DMS79 treated with DMSO at 0.1 percent for 48 hours (cell line): ENCODE data around the gene TENT5A.
"Not testable (repeated sequence)": the region's sequence is repeated elsewhere in the genome, so short reads cannot be mapped to it uniquely, and the experiment has no call there.

ENCODE experiments used
- DNase-seq: peaks from one replicate; lab custom pipeline; 2025; lab: John Stamatoyannopoulos, UW

The TENT5A gene

GRCh38 chr6:81752084-81752920 is at the start of gene TENT5A:
Gene TENT5A, minus strand, starts transcription at chr6:81752681. Its CDS starts 540 bp downstream, at chr6:81752141.
- DNase-seq, result peak; percentile 69

- DNase-seq, result no peak
Observed at GRCh38 chr6:81801489-81801888, 49.0 kb upstream of the TENT5A start.

- DNase-seq, result no peak
Observed at GRCh38 chr6:81800666-81801065, 48.2 kb upstream of the TENT5A start.

GRCh38 chr6:81799323-81799722 is 46.8 kb upstream of the TENT5A start:
- DNase-seq, result no peak

- no peak for DNase-seq
Observed at GRCh38 chr6:81797591-81797990, 45.1 kb upstream of the TENT5A start.

DNA sequence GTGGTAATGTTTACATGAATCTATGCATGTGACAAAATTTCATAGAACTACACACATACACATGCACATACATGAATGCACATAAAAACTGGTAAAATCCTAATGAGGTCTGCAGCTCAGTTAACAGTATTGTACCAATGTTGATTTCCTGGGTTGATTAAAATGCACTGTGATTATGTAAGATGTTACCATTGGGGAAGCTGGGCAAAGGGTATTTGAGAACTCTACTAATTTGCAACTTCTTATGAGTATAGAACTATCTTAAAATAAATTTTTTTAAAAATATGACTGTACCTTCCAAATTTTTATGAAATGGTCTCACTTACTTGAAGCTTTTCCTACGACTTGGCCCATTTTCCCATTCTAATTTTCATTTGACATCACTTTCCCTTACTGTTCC is 43.4 kb upstream of the TENT5A start:
- DNase-seq, result no peak

DNA sequence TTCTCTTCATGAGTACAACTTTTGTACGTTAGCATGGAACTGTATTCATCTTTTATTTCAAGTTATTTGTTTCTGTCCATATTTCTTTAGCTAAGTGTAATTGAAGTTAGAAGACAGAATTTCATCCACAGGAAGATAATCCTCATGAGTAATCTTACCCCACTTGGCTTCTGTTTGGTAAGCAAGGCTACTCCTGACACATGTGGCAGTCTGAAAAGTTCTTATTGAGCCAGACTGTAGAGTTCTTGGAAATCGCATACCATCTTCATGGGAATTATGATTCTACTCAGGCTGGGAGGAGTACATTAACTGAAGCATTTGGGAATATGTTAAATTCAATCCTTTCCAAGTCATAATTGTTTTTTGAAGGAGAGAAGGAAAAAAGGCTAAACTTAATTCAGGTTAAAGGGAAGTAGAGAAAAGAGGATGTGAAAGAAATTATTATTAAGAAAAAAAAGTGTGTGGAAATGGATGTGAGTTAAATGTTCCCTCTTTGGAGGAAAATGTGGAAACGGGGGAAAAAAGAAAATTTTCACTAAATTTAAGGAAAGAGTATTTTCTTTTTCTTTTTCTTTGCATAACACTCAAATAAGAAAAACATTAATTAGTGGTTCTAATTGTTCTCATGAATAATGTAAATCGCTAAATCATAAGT is 41.5 kb upstream of the TENT5A start:
- DNase-seq, result no peak

- DNase-seq, result no peak
Observed at GRCh38 chr6:81792826-81793225, 40.3 kb upstream of the TENT5A start.

DNA sequence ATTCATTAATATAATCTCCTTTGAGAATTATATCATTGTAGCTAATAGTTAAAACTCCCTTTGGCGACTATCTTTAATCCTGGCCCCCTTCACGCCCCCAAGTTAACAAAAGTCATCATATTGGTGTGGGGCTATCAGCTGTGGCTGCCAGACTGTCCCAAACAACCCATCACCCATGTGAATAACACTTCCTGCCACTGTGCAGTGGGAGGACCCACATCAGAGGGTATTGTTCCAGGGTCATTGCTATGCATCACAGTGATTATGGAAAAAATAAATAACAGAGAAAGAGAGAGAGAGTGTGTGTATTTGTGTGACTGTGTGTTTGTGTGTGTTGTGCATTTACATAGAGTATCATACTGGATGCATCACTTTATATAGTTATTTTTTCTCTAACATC is 39.3 kb upstream of the TENT5A start:
- DNase-seq, result no peak

DNA sequence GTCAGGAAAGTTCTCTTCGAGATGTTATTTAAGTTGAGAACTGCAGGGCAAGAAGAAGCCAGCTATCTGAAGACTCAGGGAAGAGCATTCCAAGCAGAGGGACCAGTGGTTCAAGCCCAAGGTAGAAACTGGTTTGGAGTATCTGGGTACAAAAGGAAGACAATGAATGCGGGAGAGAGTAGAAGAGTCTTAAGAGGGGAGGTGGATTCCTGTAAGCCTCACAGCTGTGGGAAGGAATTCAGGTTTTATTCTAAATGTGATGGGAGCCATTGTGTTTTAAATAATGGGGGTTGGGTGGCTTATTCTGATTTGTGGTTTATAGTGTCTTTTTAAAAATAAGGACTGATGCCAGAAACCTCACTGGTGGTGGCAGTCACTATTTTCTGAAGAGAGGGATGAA is 37.6 kb upstream of the TENT5A start:
- no peak for DNase-seq

GRCh38 chr6:81789291-81789690 is 36.8 kb upstream of the TENT5A start:
- no peak for DNase-seq

DNA sequence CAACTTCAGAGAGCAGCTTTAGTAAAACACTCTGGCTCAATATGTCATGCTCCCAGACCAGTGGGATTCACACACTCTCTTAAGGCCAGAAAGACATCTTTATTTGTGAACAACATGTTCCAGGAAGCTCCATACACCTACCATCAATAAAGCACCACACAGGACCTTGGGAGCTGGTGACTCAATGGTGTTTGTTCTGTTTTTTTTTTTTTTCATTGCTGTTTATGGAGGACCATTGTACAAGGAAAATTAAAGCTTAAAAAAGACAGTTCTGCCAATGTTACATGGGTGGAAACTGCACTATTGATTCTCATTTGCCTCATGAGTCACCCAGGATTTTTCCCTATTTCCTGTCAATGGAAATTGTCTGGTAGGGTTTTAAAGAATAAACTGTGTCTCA is 36.3 kb upstream of the TENT5A start:
- DNase-seq, result no peak

GRCh38 chr6:81787313-81788068 is 35.0 kb upstream of the TENT5A start:
- no peak for DNase-seq

DNA sequence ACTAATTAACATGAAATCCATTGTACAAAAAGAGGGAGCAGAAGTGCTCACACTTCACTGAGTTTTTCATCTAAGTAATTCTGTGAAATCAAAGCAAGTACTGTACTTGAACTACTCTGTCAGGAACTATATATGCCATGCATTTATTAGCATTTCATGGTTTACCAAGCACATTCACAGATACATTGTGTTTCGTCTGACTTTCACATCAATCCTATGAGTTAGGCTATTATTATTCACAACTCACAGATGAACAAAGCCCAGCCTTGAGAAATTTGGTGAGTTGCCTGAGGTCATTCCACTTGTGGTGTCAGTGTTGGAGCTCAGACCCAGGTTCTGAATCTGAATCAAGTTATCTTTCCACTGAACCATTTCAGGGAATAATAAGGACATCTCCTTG is 33.7 kb upstream of the TENT5A start:
- no peak for DNase-seq

- no peak for DNase-seq
Observed at GRCh38 chr6:81785377-81785776, 32.9 kb upstream of the TENT5A start.

- DNase-seq, result no peak
Observed at GRCh38 chr6:81783893-81784292, 31.4 kb upstream of the TENT5A start.

GRCh38 chr6:81781624-81782023 is 29.1 kb upstream of the TENT5A start:
- DNase-seq, result no peak

DNA sequence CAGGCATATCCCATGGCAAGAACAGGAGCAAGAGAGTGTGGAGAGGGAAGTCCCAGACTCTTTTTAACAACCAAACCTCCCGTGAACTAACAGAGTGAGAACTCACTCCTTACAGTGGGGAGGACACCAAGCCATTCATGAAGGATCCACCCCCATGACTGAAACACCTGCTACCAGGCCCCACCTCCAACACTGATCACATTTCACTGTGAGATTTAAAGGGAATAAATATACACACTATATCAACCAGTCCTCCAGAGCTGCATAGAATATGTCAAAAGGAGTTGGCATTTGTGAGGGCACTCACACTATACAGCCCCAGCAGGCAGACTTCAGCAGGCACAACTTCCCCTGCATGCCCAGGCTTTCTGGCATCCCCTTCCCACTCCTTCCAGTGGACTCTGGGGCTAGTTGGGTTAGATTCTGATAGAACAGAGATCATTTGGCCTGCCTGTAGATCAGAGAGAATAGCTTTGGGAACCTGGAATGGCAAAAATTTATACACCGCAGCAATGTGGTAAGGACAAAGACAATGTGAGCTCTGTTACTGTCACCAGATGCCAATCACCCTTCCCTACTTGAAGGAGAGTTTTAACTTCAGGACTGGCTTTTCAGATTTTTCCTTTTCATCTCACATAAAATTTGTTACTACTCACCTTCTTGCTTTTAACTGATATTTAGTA is 25.2 kb upstream of the TENT5A start:
- DNase-seq, result no peak

- not testable (repeated sequence) for DNase-seq
Observed at GRCh38 chr6:81776219-81776618, 23.7 kb upstream of the TENT5A start.

DNA sequence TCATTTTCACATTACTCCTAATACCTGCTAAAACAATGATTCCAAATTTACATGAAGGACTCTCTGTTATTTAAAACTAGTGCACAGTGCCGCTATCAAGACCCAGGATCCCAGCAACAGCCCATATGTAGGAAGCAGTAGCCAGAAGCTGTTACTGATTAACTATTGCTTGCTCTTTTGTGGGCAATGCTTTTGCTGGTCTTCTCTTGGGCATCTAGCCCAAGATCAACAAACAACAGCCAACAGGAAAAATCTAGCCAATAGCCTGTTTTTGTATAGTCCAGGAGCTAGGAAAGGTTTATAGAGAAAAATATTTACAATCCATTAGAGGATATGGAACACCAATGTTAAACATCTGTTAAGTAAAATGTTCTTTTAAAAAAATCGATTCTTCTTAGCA is 22.1 kb upstream of the TENT5A start:
- peak; percentile 53 for DNase-seq

DNA sequence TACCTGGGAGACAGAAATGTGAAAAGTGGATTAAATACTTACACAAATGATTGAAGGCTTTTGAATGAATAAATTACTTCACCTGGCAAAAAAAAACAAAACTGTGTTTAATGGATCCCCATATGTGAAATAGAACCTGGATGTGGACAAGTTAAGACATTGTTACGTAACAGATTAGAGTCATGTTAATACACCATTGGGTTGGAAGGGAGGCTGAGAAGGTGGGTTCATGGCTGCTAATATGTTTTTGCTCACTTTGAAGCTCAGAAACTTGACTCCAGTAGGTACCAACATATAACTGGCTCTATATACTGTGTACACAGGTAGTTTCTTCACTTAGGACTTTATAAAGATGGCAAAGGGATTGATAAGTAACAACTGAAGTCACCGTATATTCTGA is 21.4 kb upstream of the TENT5A start:
- DNase-seq, result no peak

DNA sequence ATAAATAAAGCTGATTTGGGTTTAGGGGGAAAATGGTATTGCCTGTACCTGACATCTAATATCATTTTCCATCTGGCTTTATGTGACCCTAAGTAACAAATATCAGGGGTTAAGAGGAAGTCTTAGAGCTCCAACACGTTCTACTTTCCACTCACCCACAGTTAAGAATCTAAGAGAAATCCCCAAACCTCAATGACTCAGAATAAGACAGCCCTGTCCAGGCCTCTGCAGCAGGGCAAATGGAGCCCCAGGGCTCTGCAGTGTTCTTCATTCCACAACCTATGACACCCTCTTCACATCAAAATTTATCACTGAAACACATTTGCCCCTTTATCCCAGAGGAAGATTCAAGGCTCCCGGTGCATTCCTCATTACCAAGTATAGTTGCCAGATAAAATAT is 20.3 kb upstream of the TENT5A start:
- DNase-seq, result no peak
